GM12878 (cell line): ENCODE measurements around the gene SLC19A2. TPM values are rescaled to one million over a fixed set of nuclear protein-coding genes. Genes with fewer than 3 reads are reported as not detected.
A peak's percentile ranks its signal among the peaks of the same experiment; 100 is the strongest.

Source experiments
- ATAC-seq: fragments of 200-7000 bp; cut with Tn5 transposase; 3 replicates; pipeline ENCODE4 v1.9.1; 2020; ENCODE audit warnings: mild to moderate bottlenecking, moderate library complexity
- BruUV-seq: library from RNA; stranded (reverse); fragments of 400-500 nt; replicated peaks from 2 replicates; lab custom pipeline; 2021; lab: Mats Ljungman, UMichigan
- CTCF ChIA-PET: fragments of 300-600 bp; sonication (Branson Sonifier 250); formaldehyde crosslinking; extraction: SDS; loops from one replicate; lab custom pipeline; 2021; ENCODE audit warnings: inconsistent platforms; lab: Yijun Ruan, JAX
- POLR2A ChIA-PET: fragments of 350-600 bp; formaldehyde crosslinking; extraction: SDS; loops from one replicate; lab custom pipeline; 2021; ENCODE audit warnings: inconsistent platforms; lab: Charles Lee
- RAD21 ChIA-PET: fragments of 300-600 bp; sonication (Branson Sonifier 250); formaldehyde crosslinking; loops from one replicate; lab custom pipeline; 2023; ENCODE audit warnings: antibody characterized with exemption; ENCODE audit not compliant: unreplicated experiment; lab: Charles Lee
- SMC1A ChIA-PET: fragments of 300-600 bp; sonication (Branson Sonifier 250); formaldehyde crosslinking; loops from one replicate; lab custom pipeline; 2023; ENCODE audit not compliant: unreplicated experiment, uncharacterized antibody; lab: Charles Lee
- DNase-seq: peaks from one replicate; pipeline ENCODE4 v3.0.0-alpha.2; 2011; ENCODE audit warnings: low read depth, low spot score
- FAIRE-seq: peaks from 3 replicates; lab custom pipeline; 2011; peaks lifted over from hg19 to GRCh38; lab: Jason Lieb, UNC
- H2AFZ ChIP-seq: 2 replicates; pipeline ENCODE4 v1.6.0; 2011; ENCODE audit warnings: low read depth, low read length, control low read depth; ENCODE audit not compliant: control insufficient read depth
- H3K27ac ChIP-seq: 2 replicates; pipeline ENCODE4 v1.5.1; 2011; ENCODE audit warnings: control low read depth; ENCODE audit not compliant: control insufficient read depth, insufficient read depth
- H3K27me3 ChIP-seq, 2 experiments: replicated peaks in 1 of 2; 2 replicates each; pipeline versions ENCODE4 v1.6.0 to v1.6.1; 2011; ENCODE audit warnings: low read length in 1 of 2; ENCODE audit not compliant: control insufficient read depth in 2 of 2, insufficient read depth in 2 of 2
- H3K36me3 ChIP-seq, 2 experiments: 2 replicates each; pipeline ENCODE4 v1.5.1; 2011; ENCODE audit warnings: low read length in 1 of 2; ENCODE audit not compliant: control insufficient read depth in 2 of 2, insufficient read depth in 2 of 2
- H3K4me1 ChIP-seq: 2 replicates; pipeline ENCODE4 v1.6.1; 2011; ENCODE audit warnings: mild to moderate bottlenecking, low read length, moderate library complexity, mixed read lengths; ENCODE audit not compliant: control insufficient read depth, insufficient read depth
- H3K4me2 ChIP-seq: 2 replicates; pipeline ENCODE4 v1.6.0; 2011; ENCODE audit warnings: control low read depth; ENCODE audit not compliant: control insufficient read depth, insufficient read depth
- H3K4me3 ChIP-seq: fragments of 200-600 bp; sonication (generic); 2 replicates; pipeline ENCODE4 v1.5.1; 2016
- H3K79me2 ChIP-seq: 2 replicates; pipeline ENCODE4 v1.6.0; 2011; ENCODE audit warnings: low read length; ENCODE audit not compliant: control insufficient read depth, insufficient read depth
- H3K9ac ChIP-seq: 2 replicates; pipeline ENCODE4 v1.8.0; 2011; ENCODE audit warnings: low read length, control low read depth, mixed read lengths; ENCODE audit not compliant: control insufficient read depth, insufficient read depth
- H3K9me3 ChIP-seq: replicated peaks from 3 replicates; pipeline ENCODE4 v1.5.1; 2011; ENCODE audit warnings: mild to moderate bottlenecking, low read length; ENCODE audit not compliant: control insufficient read depth, insufficient read depth
- H4K20me1 ChIP-seq: 2 replicates; pipeline ENCODE4 v1.6.0; 2011; ENCODE audit not compliant: control insufficient read depth, insufficient read depth
- BHLHE40 ChIP-seq, 2 experiments: fragments of 450-650 bp in 1 of 2; IDR thresholded peaks; 2 replicates each; pipeline ENCODE4 v1.6.1; 2011 to 2017; ENCODE audit warnings: low read depth in 2 of 2, borderline replicate concordance in 1 of 2, improper control_type of control experiment in 1 of 2, low read length in 1 of 2, mild to moderate bottlenecking in 1 of 2
- EP300 ChIP-seq, 2 experiments: fragments of 150-350 bp in 1 of 2; IDR thresholded peaks; 2 replicates each; pipeline ENCODE4 v1.6.1; 2011 to 2012; ENCODE audit warnings: low read depth in 2 of 2, low read length in 2 of 2, borderline replicate concordance in 1 of 2, improper control_type of control experiment in 1 of 2, inconsistent platforms in 1 of 2; ENCODE audit not compliant: control insufficient read depth in 1 of 2
- MEF2B ChIP-seq: fragments of 450-650 bp; IDR thresholded peaks from 2 replicates; pipeline ENCODE4 v1.6.1; 2018; ENCODE audit warnings: mild to moderate bottlenecking, moderate library complexity; ENCODE audit not compliant: partially characterized antibody, poor library complexity, severe bottlenecking
- NRF1 ChIP-seq: conservative IDR thresholded peaks from 2 replicates; pipeline ENCODE4 v1.6.1; 2011; ENCODE audit warnings: mild to moderate bottlenecking, low read depth, low read length, improper control_type of control experiment
- RELA ChIP-seq: fragments of 450-650 bp; IDR thresholded peaks from 2 replicates; pipeline ENCODE4 v1.8.0; 2014; ENCODE audit warnings: borderline replicate concordance; ENCODE audit not compliant: partially characterized antibody
- ZNF24 ChIP-seq: fragments of 450-650 bp; IDR thresholded peaks from 2 replicates; pipeline ENCODE4 v1.6.1; 2017; ENCODE audit warnings: antibody characterized with exemption, mild to moderate bottlenecking
- WGBS: methylation state at CpG from one replicate; pipeline ENCODE4 v1.1.6; 2016; ENCODE audit warnings: low lambda C conversion rate; ENCODE audit not compliant: insufficient replicate concordance, insufficient coverage; ENCODE audit errors: missing lambda C conversion rate; 5-methylcytosine and 5-hydroxymethylcytosine counted together
- in situ Hi-C: fragments of 300-500 bp; cut with MboI; formaldehyde crosslinking; loops from 9 replicates; pipeline ENCODE4 v1.14.3; 2018; ENCODE audit warnings: mixed read lengths
- intact Hi-C: fragments of 100-400 bp; cut with micrococcal nuclease; formaldehyde crosslinking; loops from one replicate; pipeline ENCODE4 v1.14.2; 2022; ENCODE audit not compliant: unreplicated experiment
- polyA plus RNA-seq, 11 experiments: library from polyadenylated mRNA; depleted of rRNA in 4 of 11; unstranded in 6 of 11; stranded (reverse) in 5 of 11; fragments of >200 nt; fragmentation: Nextera tagmentation in 4 of 11; fragmentation: Illumina TruSeq in 1 of 11; extraction: Ambion mirVana in 4 of 11; extraction: Trizol in 1 of 11; gene quantifications; 1 replicate in 1 of 11; 2 replicates in 10 of 11; pipeline versions ENCODE4 v1.2.1 to v1.2.3, GENCODE V29; 2011 to 2016; ENCODE audit warnings: inconsistent platforms in 2 of 11, missing spikeins in 2 of 11, low read depth in 1 of 11
- total RNA-seq, 4 experiments: library from RNA; depleted of rRNA in 3 of 4; stranded (reverse); fragments of >200 nt in 3 of 4; fragmentation: Illumina TruSeq in 1 of 4; extraction: Trizol in 1 of 4; gene quantifications; 2 replicates each; pipeline versions ENCODE4 v1.2.1 to v1.2.3, GENCODE V29; 2013 to 2021
- TF ChIP-seq, protein P1 (sequence below): fragments of 450-650 bp; IDR thresholded peaks from 2 replicates; pipeline ENCODE4 v1.6.1; 2017; ENCODE audit warnings: mild to moderate bottlenecking, moderate library complexity
- TF ChIP-seq, protein P2 (sequence below): fragments of 450-650 bp; IDR thresholded peaks from 2 replicates; pipeline ENCODE4 v1.6.1; 2017; ENCODE audit warnings: mild to moderate bottlenecking
- TF ChIP-seq, protein P3 (sequence below): IDR thresholded peaks from 2 replicates; pipeline ENCODE4 v1.6.1; 2011; ENCODE audit warnings: low read depth, low read length, improper control_type of control experiment, borderline replicate concordance
- TF ChIP-seq, protein P4 (sequence below): fragments of 450-650 bp; IDR thresholded peaks from 2 replicates; pipeline ENCODE4 v1.6.1; 2017; ENCODE audit warnings: mild to moderate bottlenecking, moderate library complexity

Gene SLC19A2
- total and polyA plus RNA-seq, 10 of the 15 experiments (the other 5 are each of a cell fraction or from before 2014, with no cell fraction given): 1.2 to 7.8 (median 2.5) TPM

DNA sequence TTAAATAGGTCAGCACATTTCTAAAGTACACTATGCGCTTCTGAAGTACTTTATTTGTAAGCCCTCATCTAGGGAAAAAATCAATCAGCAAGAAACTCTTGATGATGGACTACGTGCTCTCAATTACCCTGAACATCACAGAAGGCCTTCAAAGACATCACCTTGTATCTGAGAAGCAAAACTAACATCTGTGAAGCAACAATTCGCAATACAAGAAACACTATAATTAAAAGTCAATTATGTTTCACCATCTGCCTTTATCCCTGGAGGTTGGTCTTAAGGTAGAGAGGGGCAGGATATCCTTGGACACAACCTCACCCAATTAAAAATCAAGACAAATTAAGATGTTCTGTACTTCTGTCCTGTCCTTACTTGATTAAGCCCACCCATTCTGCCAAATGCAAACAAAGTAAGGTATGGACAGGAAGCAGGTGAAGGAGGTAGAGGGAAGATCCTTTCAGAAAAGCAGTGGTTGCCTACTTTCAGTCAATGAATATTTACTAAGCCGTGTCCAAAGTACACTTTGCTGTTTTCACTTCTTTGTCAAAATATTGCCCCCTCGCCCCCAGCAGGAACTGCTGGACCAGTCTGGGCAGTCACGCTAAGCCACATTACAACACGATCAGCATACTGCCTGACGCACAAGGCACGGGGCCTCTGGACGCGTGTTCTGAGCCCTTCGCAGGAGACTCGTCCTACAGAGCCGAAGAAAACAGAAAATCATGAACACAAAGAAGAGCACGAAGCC lies 887 bp downstream of the SLC19A2 start:
- SMC1A ChIA-PET: no interaction called here
- intact Hi-C loops (loop anchor here (1.0 to 5.0 kb wide), 4 partner anchors 42 to 312 kb away; a partner anchor contains a TSS), in situ Hi-C loops (no loop called here)
- H3K27me3 ChIP-seq: no peaks in the 10 kb centered on the region
- CTCF ChIA-PET: no interaction called here
- H3K9ac ChIP-seq: peak overlapping the region; percentile 80
- H3K79me2 ChIP-seq: peaks cover 11% of the 10 kb centered on the region
- ATAC-seq (peak; percentile 67), FAIRE-seq (no peak), DNase-seq (no peak)
- BruUV-seq: no TSS peak
- POLR2A ChIA-PET: interaction anchor here (0.9 kb wide), 1 partner anchor 114 kb away, joined by 3 read pairs; no protein-coding TSS in a partner anchor
- H3K4me1 ChIP-seq: peaks cover 8% of the 10 kb centered on the region
- H3K4me3 ChIP-seq: peak overlapping the region; percentile 88
- RAD21 ChIA-PET: interaction anchor here (1.0 kb wide), 1 partner anchor 61 kb away, joined by 4 read pairs; no protein-coding TSS in a partner anchor
- peak overlapping the region; percentile 68 for H3K27ac ChIP-seq
- WGBS: 15% methylated on average over 15 of the region's 15 CpGs
- no peaks in the 10 kb centered on the region for H3K36me3 ChIP-seq
- H2AFZ ChIP-seq: peak overlapping the region; percentile 98
- peak overlapping the region; percentile 100 for H3K4me2 ChIP-seq
- no peaks in the 10 kb centered on the region for H3K9me3 ChIP-seq
- no peaks in the 10 kb centered on the region for H4K20me1 ChIP-seq
- TF ChIP-seq, protein P1, sequence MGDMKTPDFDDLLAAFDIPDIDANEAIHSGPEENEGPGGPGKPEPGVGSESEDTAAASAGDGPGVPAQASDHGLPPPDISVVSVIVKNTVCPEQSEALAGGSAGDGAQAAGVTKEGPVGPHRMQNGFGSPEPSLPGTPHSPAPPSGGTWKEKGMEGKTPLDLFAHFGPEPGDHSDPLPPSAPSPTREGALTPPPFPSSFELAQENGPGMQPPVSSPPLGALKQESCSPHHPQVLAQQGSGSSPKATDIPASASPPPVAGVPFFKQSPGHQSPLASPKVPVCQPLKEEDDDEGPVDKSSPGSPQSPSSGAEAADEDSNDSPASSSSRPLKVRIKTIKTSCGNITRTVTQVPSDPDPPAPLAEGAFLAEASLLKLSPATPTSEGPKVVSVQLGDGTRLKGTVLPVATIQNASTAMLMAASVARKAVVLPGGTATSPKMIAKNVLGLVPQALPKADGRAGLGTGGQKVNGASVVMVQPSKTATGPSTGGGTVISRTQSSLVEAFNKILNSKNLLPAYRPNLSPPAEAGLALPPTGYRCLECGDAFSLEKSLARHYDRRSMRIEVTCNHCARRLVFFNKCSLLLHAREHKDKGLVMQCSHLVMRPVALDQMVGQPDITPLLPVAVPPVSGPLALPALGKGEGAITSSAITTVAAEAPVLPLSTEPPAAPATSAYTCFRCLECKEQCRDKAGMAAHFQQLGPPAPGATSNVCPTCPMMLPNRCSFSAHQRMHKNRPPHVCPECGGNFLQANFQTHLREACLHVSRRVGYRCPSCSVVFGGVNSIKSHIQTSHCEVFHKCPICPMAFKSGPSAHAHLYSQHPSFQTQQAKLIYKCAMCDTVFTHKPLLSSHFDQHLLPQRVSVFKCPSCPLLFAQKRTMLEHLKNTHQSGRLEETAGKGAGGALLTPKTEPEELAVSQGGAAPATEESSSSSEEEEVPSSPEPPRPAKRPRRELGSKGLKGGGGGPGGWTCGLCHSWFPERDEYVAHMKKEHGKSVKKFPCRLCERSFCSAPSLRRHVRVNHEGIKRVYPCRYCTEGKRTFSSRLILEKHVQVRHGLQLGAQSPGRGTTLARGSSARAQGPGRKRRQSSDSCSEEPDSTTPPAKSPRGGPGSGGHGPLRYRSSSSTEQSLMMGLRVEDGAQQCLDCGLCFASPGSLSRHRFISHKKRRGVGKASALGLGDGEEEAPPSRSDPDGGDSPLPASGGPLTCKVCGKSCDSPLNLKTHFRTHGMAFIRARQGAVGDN: peak; percentile 52
- TF ChIP-seq ZNF24 (no peak), EP300 (IDR thresholded peaks at IDR 0.05; ENCODE audit: borderline replicate concordance in 1 of 2, control insufficient read depth in 1 of 2, low read depth in 2 of 2, low read length in 2 of 2) (no peak), BHLHE40 (IDR thresholded peaks at IDR 0.05; ENCODE audit: borderline replicate concordance in 1 of 2, low read depth in 2 of 2, low read length in 1 of 2) (peak; percentile 39 to 42; a peak in 2 of 4 replicates), MEF2B (no peak), RELA (no peak), NRF1 (no peak)
- TF ChIP-seq, protein P2, sequence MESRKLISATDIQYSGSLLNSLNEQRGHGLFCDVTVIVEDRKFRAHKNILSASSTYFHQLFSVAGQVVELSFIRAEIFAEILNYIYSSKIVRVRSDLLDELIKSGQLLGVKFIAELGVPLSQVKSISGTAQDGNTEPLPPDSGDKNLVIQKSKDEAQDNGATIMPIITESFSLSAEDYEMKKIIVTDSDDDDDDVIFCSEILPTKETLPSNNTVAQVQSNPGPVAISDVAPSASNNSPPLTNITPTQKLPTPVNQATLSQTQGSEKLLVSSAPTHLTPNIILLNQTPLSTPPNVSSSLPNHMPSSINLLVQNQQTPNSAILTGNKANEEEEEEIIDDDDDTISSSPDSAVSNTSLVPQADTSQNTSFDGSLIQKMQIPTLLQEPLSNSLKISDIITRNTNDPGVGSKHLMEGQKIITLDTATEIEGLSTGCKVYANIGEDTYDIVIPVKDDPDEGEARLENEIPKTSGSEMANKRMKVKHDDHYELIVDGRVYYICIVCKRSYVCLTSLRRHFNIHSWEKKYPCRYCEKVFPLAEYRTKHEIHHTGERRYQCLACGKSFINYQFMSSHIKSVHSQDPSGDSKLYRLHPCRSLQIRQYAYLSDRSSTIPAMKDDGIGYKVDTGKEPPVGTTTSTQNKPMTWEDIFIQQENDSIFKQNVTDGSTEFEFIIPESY: no peak
- TF ChIP-seq, protein P3, sequence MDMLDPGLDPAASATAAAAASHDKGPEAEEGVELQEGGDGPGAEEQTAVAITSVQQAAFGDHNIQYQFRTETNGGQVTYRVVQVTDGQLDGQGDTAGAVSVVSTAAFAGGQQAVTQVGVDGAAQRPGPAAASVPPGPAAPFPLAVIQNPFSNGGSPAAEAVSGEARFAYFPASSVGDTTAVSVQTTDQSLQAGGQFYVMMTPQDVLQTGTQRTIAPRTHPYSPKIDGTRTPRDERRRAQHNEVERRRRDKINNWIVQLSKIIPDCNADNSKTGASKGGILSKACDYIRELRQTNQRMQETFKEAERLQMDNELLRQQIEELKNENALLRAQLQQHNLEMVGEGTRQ: no peak
- TF ChIP-seq, protein P4, sequence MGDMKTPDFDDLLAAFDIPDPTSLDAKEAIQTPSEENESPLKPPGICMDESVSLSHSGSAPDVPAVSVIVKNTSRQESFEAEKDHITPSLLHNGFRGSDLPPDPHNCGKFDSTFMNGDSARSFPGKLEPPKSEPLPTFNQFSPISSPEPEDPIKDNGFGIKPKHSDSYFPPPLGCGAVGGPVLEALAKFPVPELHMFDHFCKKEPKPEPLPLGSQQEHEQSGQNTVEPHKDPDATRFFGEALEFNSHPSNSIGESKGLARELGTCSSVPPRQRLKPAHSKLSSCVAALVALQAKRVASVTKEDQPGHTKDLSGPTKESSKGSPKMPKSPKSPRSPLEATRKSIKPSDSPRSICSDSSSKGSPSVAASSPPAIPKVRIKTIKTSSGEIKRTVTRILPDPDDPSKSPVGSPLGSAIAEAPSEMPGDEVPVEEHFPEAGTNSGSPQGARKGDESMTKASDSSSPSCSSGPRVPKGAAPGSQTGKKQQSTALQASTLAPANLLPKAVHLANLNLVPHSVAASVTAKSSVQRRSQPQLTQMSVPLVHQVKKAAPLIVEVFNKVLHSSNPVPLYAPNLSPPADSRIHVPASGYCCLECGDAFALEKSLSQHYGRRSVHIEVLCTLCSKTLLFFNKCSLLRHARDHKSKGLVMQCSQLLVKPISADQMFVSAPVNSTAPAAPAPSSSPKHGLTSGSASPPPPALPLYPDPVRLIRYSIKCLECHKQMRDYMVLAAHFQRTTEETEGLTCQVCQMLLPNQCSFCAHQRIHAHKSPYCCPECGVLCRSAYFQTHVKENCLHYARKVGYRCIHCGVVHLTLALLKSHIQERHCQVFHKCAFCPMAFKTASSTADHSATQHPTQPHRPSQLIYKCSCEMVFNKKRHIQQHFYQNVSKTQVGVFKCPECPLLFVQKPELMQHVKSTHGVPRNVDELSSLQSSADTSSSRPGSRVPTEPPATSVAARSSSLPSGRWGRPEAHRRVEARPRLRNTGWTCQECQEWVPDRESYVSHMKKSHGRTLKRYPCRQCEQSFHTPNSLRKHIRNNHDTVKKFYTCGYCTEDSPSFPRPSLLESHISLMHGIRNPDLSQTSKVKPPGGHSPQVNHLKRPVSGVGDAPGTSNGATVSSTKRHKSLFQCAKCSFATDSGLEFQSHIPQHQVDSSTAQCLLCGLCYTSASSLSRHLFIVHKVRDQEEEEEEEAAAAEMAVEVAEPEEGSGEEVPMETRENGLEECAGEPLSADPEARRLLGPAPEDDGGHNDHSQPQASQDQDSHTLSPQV: no peak
